HG02870 (cell line): Measurements from ENCODE around the gene TSPAN19.

Experiments used
- ATAC-seq: cut with Tn5 transposase; IDR thresholded peaks from one replicate; pipeline ENCODE4 v1.9.1; 2021; ENCODE audit warnings: mild to moderate bottlenecking, moderate library complexity; ENCODE audit not compliant: unreplicated experiment

The TSPAN19 gene

GRCh38 chr12:85002778-85003296 is 33.2 kb downstream of the TSPAN19 start:
- ATAC-seq: no peak

- no peak for ATAC-seq
These were observed 35.3 kb downstream of the TSPAN19 start for GRCh38 chr12:85000729-85001128.

GRCh38 chr12:84998341-84998740 is 37.7 kb downstream of the TSPAN19 start:
- no peak for ATAC-seq

- no peak for ATAC-seq
These were observed 39.3 kb downstream of the TSPAN19 start for GRCh38 chr12:84996759-84997158.

- no peak for ATAC-seq
These were observed 40.4 kb downstream of the TSPAN19 start for GRCh38 chr12:84995641-84996040.

GRCh38 chr12:84994426-84994825 is 41.7 kb downstream of the TSPAN19 start:
- ATAC-seq: no peak

- ATAC-seq: no peak
These were observed 49.5 kb downstream of the TSPAN19 start for GRCh38 chr12:84986586-84986985.

GRCh38 chr12:84986117-84986516 is 50.0 kb downstream of the TSPAN19 start:
- no peak for ATAC-seq

GRCh38 chr12:84983289-84983688 is 52.8 kb downstream of the TSPAN19 start:
- no peak for ATAC-seq

GRCh38 chr12:84982888-84983287 is 53.2 kb downstream of the TSPAN19 start:
- ATAC-seq: no peak

GRCh38 chr12:84978921-84979320 is 57.2 kb downstream of the TSPAN19 start:
- ATAC-seq: no peak

GRCh38 chr12:84976133-84976532 is 59.9 kb downstream of the TSPAN19 start:
- no peak for ATAC-seq

GRCh38 chr12:84974155-84974815 is 61.8 kb downstream of the TSPAN19 start:
- ATAC-seq: no peak

GRCh38 chr12:84973026-84973425 is 63.1 kb downstream of the TSPAN19 start:
- ATAC-seq: no peak

- no peak for ATAC-seq
These were observed 66.9 kb downstream of the TSPAN19 start for GRCh38 chr12:84969226-84969625.
